ENCODE results near the gene SLC43A2.

- TF ChIP-seq POLR2A (IDR thresholded peaks at IDR 0.05) (no peak), CTCF (IDR thresholded peaks at IDR 0.05 in 8 of 11, conservative IDR thresholded peaks at IDR 0.05 in 3 of 11) (no peak)
These were observed 3.6 kb downstream of the SLC43A2 start for GRCh38 chr17:1625053-1625452.

All from spleen (tissue), 7 donors.